Activated B cell treated with CpG ODN at 0.5 μM for 24 hours (primary cell): ENCODE results near the gene FUT8. TPM values are rescaled to one million over a fixed set of nuclear protein-coding genes. Genes with fewer than 3 reads are reported as not detected.

Experiments used
- ATAC-seq: fragments of 200-7000 bp; cut with Tn5 transposase; one replicate; pipeline ENCODE4 v1.10.0; 2021; ENCODE audit warnings: low read depth, mild to moderate bottlenecking, moderate library complexity
- CTCF ChIA-PET: fragments of 350-600 bp; sonication (Branson Sonifier 250); formaldehyde crosslinking; loops from one replicate; lab custom pipeline; 2021; ENCODE audit warnings: antibody characterized with exemption; lab: Charles Lee
- POLR2A ChIA-PET: fragments of 350-600 bp; sonication (Branson Sonifier 250); formaldehyde crosslinking; loops from one replicate; lab custom pipeline; 2021; ENCODE audit warnings: antibody characterized with exemption; lab: Charles Lee
- DNase-seq: peaks from one replicate; pipeline ENCODE4 v3.0.0; 2022
- H3K27ac Mint-ChIP-seq: one replicate; pipeline ENCODE4 v1.8.0; 2020; ENCODE audit warnings: mixed read lengths
- H3K27me3 Mint-ChIP-seq: one replicate; pipeline ENCODE4 v1.8.0; 2021; ENCODE audit warnings: mixed read lengths
- H3K36me3 Mint-ChIP-seq: one replicate; pipeline ENCODE4 v1.8.0; 2021; ENCODE audit warnings: low read depth, mixed read lengths
- H3K4me1 Mint-ChIP-seq: one replicate; pipeline ENCODE4 v1.8.0; 2021; ENCODE audit warnings: mixed read lengths
- H3K4me3 Mint-ChIP-seq: one replicate; pipeline ENCODE4 v1.8.0; 2020; ENCODE audit warnings: mild to moderate bottlenecking, mixed read lengths
- H3K9me3 Mint-ChIP-seq: one replicate; pipeline ENCODE4 v1.8.0; 2020; ENCODE audit warnings: mixed read lengths
- intact Hi-C: fragments of 100-400 bp; cut with micrococcal nuclease; formaldehyde crosslinking; loops from one replicate; pipeline ENCODE4 v1.15.1; 2024
- total RNA-seq: library from RNA; stranded (reverse); gene quantifications from 2 replicates; pipeline ENCODE4 v1.2.3, GENCODE V29; 2022
- TF ChIP-seq, protein P1 (sequence below): fragments of 200-600 bp; IDR thresholded peaks from one replicate; pipeline ENCODE4 v1.8.0; 2022; ENCODE audit warnings: antibody characterized with exemption, mild to moderate bottlenecking

The FUT8 gene
- total RNA-seq, 1 donor from 2014 or later = 123 TPM

DNA sequence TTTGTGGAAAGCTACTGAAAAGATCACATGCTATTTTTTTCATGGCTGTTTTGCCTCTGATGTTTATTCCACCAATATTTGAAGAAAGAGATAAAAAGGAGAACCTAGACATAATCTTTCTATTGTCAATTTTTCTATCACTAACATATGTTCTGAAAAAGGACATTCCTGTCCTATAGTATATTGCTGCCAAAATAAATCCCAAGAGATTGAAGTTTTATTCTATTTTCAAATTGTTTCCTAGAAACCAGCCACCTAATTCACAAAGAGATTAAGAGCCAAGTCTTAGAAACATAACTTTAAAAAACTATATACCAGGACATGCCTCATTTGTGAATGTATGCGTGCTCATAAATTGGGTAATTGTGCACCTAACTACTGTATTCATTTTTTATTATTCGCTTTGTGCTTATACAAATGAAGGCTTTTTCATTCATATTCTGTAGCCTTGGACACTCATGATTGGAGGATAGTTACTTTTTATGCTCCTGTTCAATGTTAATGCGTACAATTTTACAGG lies 200.7 kb downstream of the FUT8 start:
- TF ChIP-seq, protein P1, sequence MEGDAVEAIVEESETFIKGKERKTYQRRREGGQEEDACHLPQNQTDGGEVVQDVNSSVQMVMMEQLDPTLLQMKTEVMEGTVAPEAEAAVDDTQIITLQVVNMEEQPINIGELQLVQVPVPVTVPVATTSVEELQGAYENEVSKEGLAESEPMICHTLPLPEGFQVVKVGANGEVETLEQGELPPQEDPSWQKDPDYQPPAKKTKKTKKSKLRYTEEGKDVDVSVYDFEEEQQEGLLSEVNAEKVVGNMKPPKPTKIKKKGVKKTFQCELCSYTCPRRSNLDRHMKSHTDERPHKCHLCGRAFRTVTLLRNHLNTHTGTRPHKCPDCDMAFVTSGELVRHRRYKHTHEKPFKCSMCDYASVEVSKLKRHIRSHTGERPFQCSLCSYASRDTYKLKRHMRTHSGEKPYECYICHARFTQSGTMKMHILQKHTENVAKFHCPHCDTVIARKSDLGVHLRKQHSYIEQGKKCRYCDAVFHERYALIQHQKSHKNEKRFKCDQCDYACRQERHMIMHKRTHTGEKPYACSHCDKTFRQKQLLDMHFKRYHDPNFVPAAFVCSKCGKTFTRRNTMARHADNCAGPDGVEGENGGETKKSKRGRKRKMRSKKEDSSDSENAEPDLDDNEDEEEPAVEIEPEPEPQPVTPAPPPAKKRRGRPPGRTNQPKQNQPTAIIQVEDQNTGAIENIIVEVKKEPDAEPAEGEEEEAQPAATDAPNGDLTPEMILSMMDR = no peak
- ChIA-PET CTCF (no interaction called here), POLR2A (no interaction called here)
- peaks cover 8% of the 10 kb centered on the region for H3K4me1 Mint-ChIP-seq
- no peaks in the 10 kb centered on the region for H3K27me3 Mint-ChIP-seq
- H3K4me3 Mint-ChIP-seq = no peak overlapping the region
- ATAC-seq = no peak
- no peaks in the 10 kb centered on the region for H3K9me3 Mint-ChIP-seq
- no peak overlapping the region for H3K27ac Mint-ChIP-seq
- intact Hi-C loops = no loop called here
- peaks cover 33% of the 10 kb centered on the region for H3K36me3 Mint-ChIP-seq
- no peak for DNase-seq

DNA sequence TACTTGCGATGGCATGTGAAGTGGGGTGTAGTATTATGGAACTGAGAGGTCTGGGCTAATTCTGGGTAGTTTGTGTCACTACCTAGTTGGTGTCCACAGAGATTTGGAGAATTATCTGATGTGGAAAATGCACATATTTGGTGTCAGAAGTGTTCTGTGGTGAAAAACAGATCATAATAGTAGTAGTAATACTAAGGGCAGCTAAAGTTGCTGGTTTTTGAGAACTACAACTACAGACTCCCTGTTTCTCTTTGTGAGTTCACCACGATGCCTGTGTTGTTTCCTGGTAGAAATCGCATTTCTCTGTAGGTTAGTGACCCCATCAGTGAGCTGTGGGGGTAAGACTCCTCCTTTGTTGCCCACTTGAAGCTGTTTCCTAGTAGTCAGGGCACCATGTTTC lies 206.5 kb downstream of the FUT8 start:
- CTCF ChIA-PET = no interaction called here
- no peak overlapping the region for H3K27ac Mint-ChIP-seq

DNA sequence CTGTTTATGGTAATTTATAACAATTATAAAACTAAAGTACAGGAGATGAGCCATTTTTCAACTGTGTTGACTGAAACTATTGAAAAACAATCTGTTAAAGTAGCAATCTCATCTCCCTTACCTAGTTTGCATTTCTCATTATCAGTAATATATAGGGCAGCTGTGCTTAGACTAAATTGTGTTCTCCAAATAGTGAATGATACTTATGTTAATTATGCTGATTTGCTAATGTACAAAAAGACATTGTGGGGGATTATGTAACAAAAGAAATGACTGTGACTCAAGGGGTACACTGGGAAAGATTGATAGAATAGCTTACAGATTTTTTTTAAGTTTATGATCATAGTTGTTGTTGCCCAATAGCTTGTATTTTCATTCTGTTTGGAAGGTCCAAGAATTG lies 207.7 kb downstream of the FUT8 start:
- Mint-ChIP-seq H3K27me3 (no peaks in the 10 kb centered on the region), H3K27ac (no peak overlapping the region), H3K4me3 (no peak overlapping the region), H3K4me1 (no peaks in the 10 kb centered on the region), H3K36me3 (peaks cover 56% of the 10 kb centered on the region), H3K9me3 (no peaks in the 10 kb centered on the region)
- ChIA-PET CTCF (no interaction called here), POLR2A (no interaction called here)
- DNase-seq (no peak), ATAC-seq (no peak)
- intact Hi-C loops = no loop called here
- TF ChIP-seq, protein P1 = no peak

More for the DNA sequence above, 206.5 kb downstream of the FUT8 start:
- no peak for DNase-seq
- no peaks in the 10 kb centered on the region for H3K27me3 Mint-ChIP-seq
- POLR2A ChIA-PET = no interaction called here
- no peaks in the 10 kb centered on the region for H3K9me3 Mint-ChIP-seq
- intact Hi-C loops = no loop called here
- TF ChIP-seq, protein P1 = no peak
- no peak overlapping the region for H3K4me3 Mint-ChIP-seq
- ATAC-seq = no peak
- no peaks in the 10 kb centered on the region for H3K4me1 Mint-ChIP-seq
- peaks cover 52% of the 10 kb centered on the region for H3K36me3 Mint-ChIP-seq

DNA sequence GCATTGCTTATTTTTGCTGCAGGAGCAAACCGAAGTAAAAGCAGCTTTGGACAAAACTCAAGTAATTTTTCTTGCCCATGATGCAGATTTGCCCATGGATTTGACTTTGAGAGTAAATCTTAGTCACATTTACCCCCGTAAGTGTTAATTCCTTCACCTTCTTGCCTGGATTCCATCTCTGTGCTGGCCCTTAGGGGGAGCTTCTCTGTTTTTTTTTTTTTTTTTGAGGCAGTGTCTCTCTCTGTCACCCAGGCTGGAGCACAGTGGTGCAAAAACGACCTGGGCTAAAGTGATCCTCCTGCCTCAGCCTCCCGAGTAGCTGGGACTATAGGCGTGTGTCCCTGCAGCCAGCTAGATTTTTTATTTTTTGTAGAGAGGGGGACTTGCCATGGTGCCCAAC lies 210.2 kb downstream of the FUT8 start:
- intact Hi-C loops = no loop called here
- Mint-ChIP-seq H3K9me3 (no peaks in the 10 kb centered on the region), H3K36me3 (peaks cover 38% of the 10 kb centered on the region), H3K4me1 (no peaks in the 10 kb centered on the region), H3K4me3 (no peak overlapping the region), H3K27ac (no peak overlapping the region), H3K27me3 (no peaks in the 10 kb centered on the region)
- TF ChIP-seq, protein P1 = no peak
- ChIA-PET CTCF (interaction anchor here (1.1 kb wide), 2 partner anchors 8 to 202 kb away, joined by 3 read pairs; no protein-coding TSS in a partner anchor), POLR2A (interaction anchor here (0.6 kb wide), 1 partner anchor 13 kb away, joined by 5 read pairs; no protein-coding TSS in a partner anchor)
- ATAC-seq = no peak
- DNase-seq = no peak

DNA sequence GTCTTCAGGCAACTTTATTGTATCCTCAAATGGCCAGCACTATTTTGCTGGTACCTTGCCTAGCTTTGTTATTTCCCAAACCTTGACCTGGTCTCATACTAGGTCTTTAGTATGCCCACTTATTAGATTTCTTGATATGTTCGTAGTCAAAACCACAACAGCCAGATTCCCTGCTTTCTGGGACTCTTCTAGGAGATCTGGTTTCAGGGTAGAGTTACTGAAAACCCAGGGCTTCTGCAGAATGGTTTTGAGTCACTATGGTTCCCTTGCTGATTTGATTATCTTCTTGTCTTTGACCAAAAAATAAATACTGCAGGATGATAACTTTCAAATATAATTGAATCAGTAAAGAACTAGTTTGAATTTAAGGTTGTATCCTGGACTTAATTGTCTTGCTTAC lies 211.2 kb downstream of the FUT8 start:
- TF ChIP-seq, protein P1 = no peak
- no peak overlapping the region for H3K4me3 Mint-ChIP-seq
- no peaks in the 10 kb centered on the region for H3K27me3 Mint-ChIP-seq
- CTCF ChIA-PET = no interaction called here
- POLR2A ChIA-PET = no interaction called here
- ATAC-seq (no peak), DNase-seq (no peak)
- intact Hi-C loops = no loop called here
- H3K4me1 Mint-ChIP-seq = no peaks in the 10 kb centered on the region
- H3K27ac Mint-ChIP-seq = no peak overlapping the region
- no peaks in the 10 kb centered on the region for H3K9me3 Mint-ChIP-seq
- H3K36me3 Mint-ChIP-seq = peaks cover 33% of the 10 kb centered on the region
